Stimulated activated CD8-positive, alpha-beta memory T cell treated with anti-CD3 and anti-CD28 coated beads, Interleukin-12 subunit alpha, Interleukin-12 subunit beta, amount 100 ng/mL, for 24 hours (primary cell): ENCODE measurements around the gene SORBS1.

Source experiments
- DNase-seq: peaks from one replicate; pipeline ENCODE4 v3.0.0-alpha.2; 2020; ENCODE audit errors: extremely low read depth

The SORBS1 gene

GRCh38 chr10:95462740-95463667 is 98.2 kb downstream of the SORBS1 start:
- no peak for DNase-seq

- no peak for DNase-seq
Measured at GRCh38 chr10:95461611-95462010, 99.6 kb downstream of the SORBS1 start.

DNA sequence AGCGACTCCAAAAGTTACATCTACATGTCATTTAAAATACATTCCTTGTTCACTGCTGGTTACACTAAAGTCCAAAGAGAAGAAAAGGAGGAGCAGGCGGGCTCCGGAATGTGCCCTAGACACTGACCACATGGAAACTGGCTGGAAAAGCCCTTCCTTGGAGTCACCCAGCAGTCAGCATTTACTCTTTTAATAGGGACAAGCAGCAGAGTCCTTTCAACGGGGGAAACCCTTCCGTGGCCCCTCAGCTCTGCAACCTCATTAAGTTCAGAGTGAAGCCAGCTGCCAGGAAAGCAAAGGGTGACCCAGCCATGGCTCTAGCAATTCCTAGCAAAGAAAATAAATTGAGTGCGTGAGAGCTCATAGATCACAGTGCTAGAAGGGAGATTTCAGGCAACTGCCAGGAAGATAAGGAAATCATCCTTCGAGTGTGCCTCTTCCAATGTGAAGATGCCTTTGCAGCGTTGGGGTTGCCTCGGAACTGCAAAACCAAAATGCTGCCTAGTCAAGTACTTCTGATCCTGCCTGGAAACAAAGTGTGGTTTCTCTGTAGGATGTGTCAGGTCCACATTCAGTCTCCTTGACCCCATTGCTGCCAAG is 101.6 kb downstream of the SORBS1 start:
- DNase-seq: no peak

DNA sequence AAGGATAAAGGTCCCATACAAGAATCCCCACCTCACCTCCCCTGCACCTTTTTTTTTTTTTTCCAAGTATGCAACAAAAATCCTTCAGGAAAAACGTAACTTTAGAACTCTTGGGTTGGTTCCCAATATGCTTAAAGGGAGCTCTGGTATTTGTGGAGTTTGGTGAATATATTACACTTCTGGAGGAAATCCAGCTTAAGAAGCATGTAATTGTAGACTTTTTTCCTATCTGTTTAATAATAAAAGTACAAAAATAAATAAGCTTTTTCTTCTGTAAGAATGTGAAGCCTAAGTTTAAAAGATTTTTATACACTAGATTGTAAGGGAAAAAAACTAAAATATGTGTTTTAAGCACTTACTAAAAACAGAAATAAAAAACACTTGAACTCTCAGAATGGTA is 102.3 kb downstream of the SORBS1 start:
- DNase-seq: no peak

DNA sequence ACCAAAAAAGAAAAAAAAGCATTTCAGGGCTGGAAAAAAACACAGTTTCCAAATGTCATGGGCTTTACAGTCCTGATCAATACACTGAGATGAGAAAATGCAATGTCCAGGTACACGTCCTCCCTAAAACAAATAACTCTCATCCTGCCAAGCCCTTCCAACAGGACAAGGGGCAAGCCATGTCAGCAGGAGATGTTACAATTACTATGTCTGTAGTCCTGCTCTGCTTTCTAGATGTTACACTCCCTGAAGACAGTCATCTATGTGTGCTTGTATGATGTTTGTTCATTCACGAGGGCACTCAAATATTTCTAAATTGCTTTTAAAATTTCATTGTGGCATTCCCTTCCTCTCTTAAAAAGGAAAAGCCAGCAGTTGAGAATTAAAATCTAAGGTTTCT is 103.2 kb downstream of the SORBS1 start:
- DNase-seq: no peak

GRCh38 chr10:95457319-95457886 is 103.8 kb downstream of the SORBS1 start:
- no peak for DNase-seq

DNA sequence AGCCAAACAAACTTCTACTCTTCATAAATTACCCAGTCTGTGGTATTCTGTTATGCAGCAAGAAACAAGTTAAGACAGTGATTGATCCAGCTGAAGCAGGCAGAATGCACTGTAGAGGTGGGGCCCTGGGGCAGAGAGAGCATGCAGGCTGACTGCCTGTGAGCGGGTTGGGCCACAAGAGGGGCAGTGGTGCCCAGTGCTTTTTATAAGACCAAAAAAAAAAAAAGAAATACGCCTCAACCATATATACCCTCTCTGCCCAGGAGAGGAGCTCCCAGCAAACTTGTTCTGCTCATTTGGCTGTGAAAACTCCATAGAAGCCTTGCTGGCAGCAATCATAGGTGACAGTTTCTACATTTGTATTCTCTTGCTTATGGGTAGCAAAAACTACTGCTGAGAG is 104.7 kb downstream of the SORBS1 start:
- no peak for DNase-seq

- no peak for DNase-seq
Measured at GRCh38 chr10:95454940-95455339, 106.2 kb downstream of the SORBS1 start.

- DNase-seq: no peak
Measured at GRCh38 chr10:95454356-95454755, 106.8 kb downstream of the SORBS1 start.

- DNase-seq: no peak
Measured at GRCh38 chr10:95451568-95452524, 109.3 kb downstream of the SORBS1 start.

GRCh38 chr10:95451150-95451549 is 110.0 kb downstream of the SORBS1 start:
- no peak for DNase-seq

DNA sequence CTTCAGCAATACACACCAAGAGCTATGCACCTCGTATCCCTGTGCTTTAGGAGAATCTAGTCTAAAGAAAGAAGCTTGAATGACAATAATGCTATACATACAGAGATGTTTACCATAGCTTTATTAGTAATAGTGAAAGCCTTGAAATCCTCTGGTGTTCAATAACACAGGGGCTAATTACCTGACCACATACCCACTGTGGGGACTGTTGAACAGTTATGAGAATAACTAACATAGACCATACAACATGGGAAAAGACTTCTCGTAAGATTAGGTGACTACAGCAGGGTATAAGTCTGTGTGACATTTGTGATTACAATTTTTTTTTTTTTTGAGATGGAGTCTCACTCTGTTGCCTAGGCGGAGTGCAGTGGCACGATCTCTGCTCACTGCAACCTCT is 111.0 kb downstream of the SORBS1 start:
- no peak for DNase-seq

GRCh38 chr10:95447685-95448084 is 113.5 kb downstream of the SORBS1 start:
- no peak for DNase-seq

DNA sequence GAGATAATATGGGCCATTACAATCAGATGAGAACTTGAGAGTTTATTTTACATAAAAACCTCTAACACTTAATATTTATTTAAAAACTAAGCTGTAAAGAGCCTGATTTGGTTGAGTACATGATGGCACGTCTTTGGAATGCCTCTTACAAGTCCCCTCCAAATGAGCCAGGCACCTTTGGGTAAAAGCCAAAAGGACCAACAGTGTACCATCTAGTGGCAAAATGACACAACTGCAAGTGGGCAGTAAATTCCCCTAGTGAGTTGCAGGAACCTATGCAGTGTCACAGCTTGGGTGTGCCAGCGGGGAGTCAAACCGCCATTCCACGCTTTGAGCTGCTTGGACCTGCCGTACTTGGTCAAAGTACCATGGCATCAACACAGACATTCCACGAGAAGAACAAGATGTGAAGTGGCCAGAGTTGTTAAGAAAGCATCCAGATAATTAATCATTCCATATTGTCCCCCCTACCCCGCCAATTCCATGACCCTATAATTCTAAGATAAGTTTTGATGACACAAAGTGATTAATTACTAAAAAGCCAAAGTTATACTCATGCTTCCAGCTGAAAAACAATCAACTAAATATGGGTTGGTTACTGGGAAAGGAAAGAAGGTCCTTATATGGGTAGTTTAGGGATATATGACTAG is 115.2 kb downstream of the SORBS1 start:
- DNase-seq: no peak

DNA sequence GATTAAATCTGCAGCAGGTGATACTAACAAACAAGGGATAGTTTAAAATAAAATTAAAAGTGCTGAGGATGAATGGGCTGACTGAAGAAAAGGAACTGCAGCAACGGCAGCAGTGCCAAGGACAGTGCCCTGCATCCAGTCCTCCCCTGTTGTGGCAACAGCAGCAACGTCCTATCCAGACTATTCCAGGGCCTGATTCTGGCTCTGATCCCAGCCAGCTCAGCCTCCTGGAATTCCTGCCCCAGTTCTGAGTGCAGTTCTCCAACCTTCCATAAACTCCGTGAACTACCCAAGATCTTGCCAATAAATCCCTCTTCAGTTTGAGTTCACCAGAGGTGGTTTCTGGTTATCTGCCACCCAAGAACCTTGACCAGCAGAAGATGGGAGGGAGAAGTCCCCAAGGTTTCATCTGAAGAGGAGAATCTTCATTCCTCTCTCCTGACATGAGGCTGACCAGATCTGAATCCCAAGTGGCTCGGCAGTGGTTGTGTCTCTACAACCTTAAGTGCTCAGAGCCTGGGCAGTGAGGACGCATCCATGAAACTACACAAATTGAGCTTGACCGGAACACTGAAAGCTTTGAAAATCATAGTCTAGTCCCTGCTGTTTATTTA is 115.8 kb downstream of the SORBS1 start:
- no peak for DNase-seq

GRCh38 chr10:95444792-95445191 is 116.4 kb downstream of the SORBS1 start:
- DNase-seq: no peak

DNA sequence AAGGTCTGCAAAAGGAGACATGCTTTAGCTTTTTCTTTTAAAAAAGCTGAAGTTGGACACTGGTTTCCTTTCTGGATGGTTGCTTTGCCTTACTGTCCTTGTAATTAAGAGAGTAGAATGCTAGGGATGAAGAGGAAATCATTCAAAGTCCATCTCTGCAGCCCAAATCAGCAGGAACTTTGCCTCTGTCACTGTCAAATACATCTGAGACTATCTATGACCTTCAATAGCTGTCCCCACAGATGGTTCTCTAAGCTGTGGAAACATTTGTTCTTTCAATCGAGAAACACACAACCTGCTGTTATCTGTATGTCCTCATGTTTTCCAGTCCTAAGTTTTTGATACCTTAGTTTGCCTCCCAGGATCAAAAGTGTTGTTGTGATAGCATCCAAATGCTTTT is 117.5 kb downstream of the SORBS1 start:
- DNase-seq: no peak

GRCh38 chr10:95442341-95442740 is 118.8 kb downstream of the SORBS1 start:
- DNase-seq: no peak

GRCh38 chr10:95441547-95441923 is 119.6 kb downstream of the SORBS1 start:
- no peak for DNase-seq

- no peak for DNase-seq
Measured at GRCh38 chr10:95440756-95441546, 120.2 kb downstream of the SORBS1 start.
